ENCODE results near the gene OR5K2. TPM values are rescaled to one million over a fixed set of nuclear protein-coding genes. Genes with fewer than 3 reads are reported as not detected.

Gene OR5K2
- total and polyA plus RNA-seq, 10 of the 15 experiments (the other 5 are each of a cell fraction or from before 2014, with no cell fraction given) = 0.12 TPM; not detected in 9

GRCh38 chr3:98532275-98532637 lies 34.8 kb downstream of the OR5K2 start (continued):
- no peak for TF ChIP-seq NFYB (IDR thresholded peaks at IDR 0.05; ENCODE audit: insufficient read depth, low read depth, low read length)
- no peak for TF ChIP-seq TCF3 (IDR thresholded peaks at IDR 0.05; ENCODE audit: borderline replicate concordance, insufficient read depth, low read depth, low read length)
- no peak for TF ChIP-seq ZSCAN29 (IDR thresholded peaks at IDR 0.05)
- TF ChIP-seq MLLT1 (IDR thresholded peaks at IDR 0.05) = peak; percentile 7; the same call in 1 of the 2 replicates
- no peak for TF ChIP-seq EZH2 (IDR thresholded peaks at IDR 0.05; ENCODE audit: borderline replicate concordance, control insufficient read depth, low read depth, low read length)
- TF ChIP-seq NR2F1 (conservative IDR thresholded peaks at IDR 0.05) = no peak

- H3K4me3 ChIP-seq = peak overlapping the region; percentile 81
- ChIA-PET CTCF (interaction anchor here (0.7 to 6.3 kb wide), 12 partner anchors 13 to 201 kb away, joined by 3 to 40 read pairs (median 6); no protein-coding TSS in a partner anchor), POLR2A (interaction anchor here (1.1 to 11.8 kb wide), 4 partner anchors 10 to 37 kb away, joined by 3 to 350 read pairs (median 8); partner anchors contain the start of gene CLDND1), SMC1A (ENCODE audit: uncharacterized antibody, unreplicated experiment) (interaction anchor here (0.6 to 13.1 kb wide), 13 partner anchors 9 to 298 kb away, joined by 3 to 603 read pairs (median 4); partner anchors contain the start of gene CLDND1), RAD21 (ENCODE audit: unreplicated experiment) (interaction anchor here (1.0 to 13.1 kb wide), 9 partner anchors 9 to 206 kb away, joined by 3 to 511 read pairs (median 9); partner anchors contain the start of genes CLDND1 and CPOX)
- H3K4me2 ChIP-seq (ENCODE audit: control insufficient read depth, insufficient read depth) = peak overlapping the region; percentile 67
- ATAC-seq = peak; percentile 3
- H3K27ac ChIP-seq (ENCODE audit: control insufficient read depth, insufficient read depth) = peak overlapping the region; percentile 97
- H3K4me1 ChIP-seq (ENCODE audit: control insufficient read depth, insufficient read depth, low read length) = peaks cover under 1% of the 10 kb centered on the region; the same call in 1 of the 2 replicates
- WGBS (ENCODE audit: insufficient coverage, insufficient replicate concordance, low lambda C conversion rate, missing lambda C conversion rate) = under 1% methylated on average over 6 of the region's 6 CpGs
- no peak for DNase-seq (ENCODE audit: low read depth, low spot score)
- peaks cover 96% of the 10 kb centered on the region for H3K79me2 ChIP-seq (ENCODE audit: control insufficient read depth, insufficient read depth, low read length)
- H3K9me3 ChIP-seq (replicated peaks; ENCODE audit: control insufficient read depth, insufficient read depth, low read length) = no peaks in the 10 kb centered on the region
- BruUV-seq (replicated peaks) = no TSS peak
- H4K20me1 ChIP-seq (ENCODE audit: control insufficient read depth, insufficient read depth) = no peaks in the 10 kb centered on the region
- H3K27me3 ChIP-seq (replicated peaks in 1 of 2; ENCODE audit: control insufficient read depth in 2 of 2, insufficient read depth in 2 of 2, low read length in 1 of 2) = no peaks in the 10 kb centered on the region
- peak overlapping the region; percentile 94 for H3K9ac ChIP-seq (ENCODE audit: control insufficient read depth, insufficient read depth, low read length)
- intact Hi-C loops (cut with micrococcal nuclease; ENCODE audit: unreplicated experiment) = loop anchor here (5.0 kb wide), 1 partner anchor 199 kb away; no protein-coding TSS in a partner anchor
- H2AFZ ChIP-seq (ENCODE audit: control insufficient read depth, low read depth, low read length) = no peak overlapping the region
- H3K36me3 ChIP-seq (ENCODE audit: control insufficient read depth in 2 of 2, insufficient read depth in 2 of 2, low read length in 1 of 2) = peaks cover 3 to 4% of the 10 kb centered on the region in 2 experiments; a peak in 3 of 4 replicates
- in situ Hi-C loops (cut with MboI) = no loop called here
- peak; percentile 54 for FAIRE-seq
- TF ChIP-seq EZH2 (IDR thresholded peaks at IDR 0.05; ENCODE audit: borderline replicate concordance, control insufficient read depth, low read depth, low read length) (no peak), HDAC2 (IDR thresholded peaks at IDR 0.05) (no peak), SKIL (IDR thresholded peaks at IDR 0.05; ENCODE audit: low read depth, poor library complexity, severe bottlenecking) (no peak), ZBTB11 (CRISPR knock-in tag; IDR thresholded peaks at IDR 0.05) (no peak), ZNF384 (IDR thresholded peaks at IDR 0.05; ENCODE audit: borderline replicate concordance, low read depth, low read length) (no peak), NRF1 (conservative IDR thresholded peaks at IDR 0.05; ENCODE audit: low read depth, low read length) (no peak)
Observed at GRCh38 chr3:98532709-98533571, 35.5 kb downstream of the OR5K2 start.

Data from GM12878 (cell line).